ENCODE measurements around the gene ADAM10.

The ADAM10 gene

DNA sequence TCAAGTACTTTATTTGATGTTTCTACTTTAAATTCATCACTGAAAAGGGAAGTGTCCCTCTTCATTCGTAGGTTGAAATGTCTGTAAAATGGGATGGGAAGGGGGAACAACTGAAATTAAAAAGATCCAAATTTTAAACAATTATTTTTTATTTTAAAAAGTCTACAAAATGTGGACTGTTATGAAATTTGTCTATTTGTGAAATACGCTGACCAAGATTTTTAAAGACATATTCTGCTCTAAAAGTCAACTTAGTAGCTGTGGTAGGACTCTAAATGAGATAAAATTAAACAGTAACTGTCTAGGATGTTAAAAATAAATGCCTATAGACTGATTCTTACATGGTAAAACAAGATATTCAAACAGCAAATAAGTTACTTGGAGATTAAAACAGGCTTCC lies 67.3 kb downstream of the ADAM10 start:
- no peak for TF ChIP-seq CTCF (IDR thresholded peaks at IDR 0.05)

DNA sequence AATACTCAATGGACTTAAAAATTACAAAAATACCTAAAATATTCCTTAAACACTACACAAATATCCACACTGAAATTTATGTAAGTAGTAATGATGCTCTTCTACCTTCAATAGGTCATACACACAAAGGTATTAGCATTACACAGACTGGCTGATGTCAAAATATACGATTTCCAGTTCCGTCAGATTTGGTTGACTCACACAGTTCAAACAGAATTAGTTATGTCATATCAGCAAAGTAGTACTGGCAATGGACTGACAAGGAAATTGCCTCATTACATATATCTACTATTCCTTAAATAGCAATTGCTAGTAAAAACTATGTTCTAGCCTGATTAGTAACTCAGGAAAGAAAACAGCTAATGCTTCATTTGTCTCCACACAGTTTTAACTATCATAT lies 70.8 kb downstream of the ADAM10 start:
- no peak for TF ChIP-seq CTCF (IDR thresholded peaks at IDR 0.05)

DNA sequence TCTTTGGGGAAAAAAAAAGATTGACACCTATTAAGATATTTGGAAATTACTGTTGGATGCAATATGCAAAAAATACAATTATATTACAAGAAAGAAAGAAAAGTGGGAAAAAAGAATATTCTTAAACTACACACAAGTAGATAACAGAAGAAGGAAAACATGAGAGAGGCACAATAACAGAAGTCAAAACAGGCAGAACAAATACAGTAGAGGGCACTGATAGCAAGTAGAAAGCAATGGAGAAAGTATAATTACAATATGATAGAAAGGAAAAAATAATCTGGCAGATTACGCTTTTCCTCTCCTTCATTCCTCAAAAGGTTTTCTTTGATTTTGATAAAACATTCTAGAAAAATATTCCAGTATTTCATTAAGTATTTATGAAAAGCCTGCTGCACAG lies 72.1 kb downstream of the ADAM10 start:
- TF ChIP-seq CTCF (IDR thresholded peaks at IDR 0.05), result no peak; the same call in 1 of the 2 replicates

DNA sequence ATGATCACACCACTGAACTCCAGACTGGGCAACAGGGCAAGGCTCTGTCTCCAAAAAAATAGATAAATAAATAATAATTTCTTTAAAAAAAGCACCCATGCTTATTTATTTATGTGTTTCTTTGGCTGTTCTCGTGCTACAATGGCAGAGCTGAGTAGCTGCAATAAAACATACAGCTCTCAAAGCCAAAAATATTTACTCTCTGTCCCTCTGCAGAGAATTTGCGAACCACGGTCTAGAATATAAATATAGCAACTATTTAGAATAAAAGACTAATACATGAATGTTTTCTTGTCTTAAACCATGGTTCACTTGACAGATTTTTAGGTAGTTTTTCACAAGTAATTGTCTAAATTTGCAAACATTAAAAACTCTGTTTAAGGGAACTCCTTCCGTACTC lies 72.7 kb downstream of the ADAM10 start:
- no peak for TF ChIP-seq CTCF (IDR thresholded peaks at IDR 0.05)

DNA sequence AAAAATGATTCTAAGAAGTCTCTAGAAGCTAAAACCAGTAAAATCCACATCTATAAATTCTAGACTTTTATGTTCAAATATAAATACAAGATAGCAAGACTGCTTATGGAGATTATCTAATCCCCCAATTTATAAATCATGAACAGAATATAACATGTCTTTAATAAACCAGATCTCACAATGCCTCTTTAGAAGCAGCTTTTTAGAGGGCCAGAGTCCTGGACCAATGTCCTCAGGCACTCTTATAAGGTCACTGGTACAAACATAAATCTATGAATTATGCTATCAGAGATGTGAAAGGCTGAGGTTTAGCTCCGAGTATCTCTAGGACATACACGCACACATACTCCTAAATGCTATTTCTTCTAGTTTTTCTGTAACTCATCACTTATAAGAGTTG lies 78.3 kb downstream of the ADAM10 start:
- TF ChIP-seq CTCF (IDR thresholded peaks at IDR 0.05), result no peak

- no peak for TF ChIP-seq CTCF (IDR thresholded peaks at IDR 0.05)
Measured at GRCh38 chr15:58669108-58669507, 80.4 kb downstream of the ADAM10 start.

DNA sequence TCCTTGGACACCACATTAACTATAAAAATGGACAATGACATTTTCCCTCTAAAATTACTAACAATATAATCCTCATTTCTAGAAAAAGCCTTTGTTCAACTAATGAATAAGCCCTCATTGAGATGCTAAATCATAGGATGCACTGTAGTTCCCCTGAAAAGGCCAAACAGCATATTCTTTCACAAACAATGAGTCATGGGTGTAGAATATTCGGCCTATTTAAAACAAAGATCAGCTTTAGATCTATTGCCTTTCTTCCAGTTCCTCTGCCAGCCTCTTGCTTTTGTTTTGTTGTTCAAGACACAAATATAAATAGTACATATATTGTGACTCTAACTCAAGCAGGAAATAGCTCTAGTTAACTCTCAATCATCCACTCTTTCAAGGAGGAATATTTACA lies 82.5 kb downstream of the ADAM10 start:
- TF ChIP-seq CTCF (IDR thresholded peaks at IDR 0.05), result no peak

DNA sequence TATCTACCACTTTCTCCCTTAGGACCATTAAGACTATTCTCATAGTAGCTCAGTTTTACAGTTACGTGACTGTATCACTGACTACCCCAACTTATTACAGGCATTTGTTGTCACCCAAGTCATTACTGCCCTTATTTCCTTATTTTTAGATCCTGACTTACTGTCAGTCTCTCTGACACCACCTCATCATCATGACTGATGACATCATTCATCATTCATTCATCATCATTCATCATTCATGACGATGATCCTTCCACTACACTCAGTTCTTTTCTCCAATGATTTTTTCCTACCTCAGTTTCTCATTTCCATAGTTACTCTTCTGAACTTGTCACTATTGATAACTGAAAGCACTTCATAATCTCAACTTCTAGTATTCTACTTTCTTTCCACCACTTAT lies 83.8 kb downstream of the ADAM10 start:
- no peak for TF ChIP-seq CTCF (IDR thresholded peaks at IDR 0.05)
